ENCODE results near the gene UXT.
"Not testable (repeated sequence)": the region's sequence is repeated elsewhere in the genome, so short reads cannot be mapped to it uniquely, and the experiment has no call there.

UXT gene

GRCh38 chrX:47618923-47619485 is 40.0 kb downstream of the UXT start:
- no peak for DNase-seq

GRCh38 chrX:47614618-47615017 is 44.4 kb downstream of the UXT start:
- no peak for DNase-seq

DNA sequence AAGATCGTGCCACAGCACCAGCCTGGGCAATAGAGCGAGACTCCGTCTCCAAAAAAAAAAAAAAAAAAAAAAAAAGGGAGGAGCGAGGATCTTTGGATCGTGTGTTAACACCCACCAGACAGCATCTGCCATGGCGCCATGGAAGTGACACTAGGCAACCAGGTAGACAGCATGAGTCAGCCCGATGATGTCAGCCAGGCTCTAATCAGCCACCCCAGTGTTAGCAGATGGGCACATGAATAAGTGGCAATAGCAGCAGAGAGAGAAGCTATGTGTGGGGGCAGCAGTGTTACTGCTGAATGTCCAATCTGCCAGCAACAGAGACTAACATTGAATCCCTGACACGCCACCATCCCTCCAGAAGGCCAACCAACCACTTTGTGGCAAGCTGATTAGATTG is 45.9 kb downstream of the UXT start:
- DNase-seq: peak in 16 of 56 donors; percentile 1 to 56 (median 14)

DNA sequence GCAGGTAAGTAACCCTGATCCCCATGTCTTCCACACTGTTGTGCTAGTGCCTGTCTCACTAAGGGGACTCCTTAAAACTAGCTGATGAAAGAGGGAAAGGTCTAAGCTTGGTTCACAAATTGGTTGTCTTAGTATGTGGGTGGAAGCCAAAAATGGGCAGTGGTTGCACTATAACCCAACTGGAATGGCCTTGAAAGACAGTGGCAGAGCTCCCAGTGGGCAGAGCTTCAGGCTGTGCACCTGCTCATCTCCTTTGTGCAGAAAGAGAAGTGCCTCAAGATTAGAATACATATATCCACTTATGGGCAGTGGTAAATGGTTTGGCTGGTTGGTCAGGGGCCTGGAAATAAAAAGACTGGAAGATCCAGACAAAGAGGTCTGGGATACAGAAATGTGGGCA is 46.6 kb downstream of the UXT start:
- DNase-seq: no peak

DNA sequence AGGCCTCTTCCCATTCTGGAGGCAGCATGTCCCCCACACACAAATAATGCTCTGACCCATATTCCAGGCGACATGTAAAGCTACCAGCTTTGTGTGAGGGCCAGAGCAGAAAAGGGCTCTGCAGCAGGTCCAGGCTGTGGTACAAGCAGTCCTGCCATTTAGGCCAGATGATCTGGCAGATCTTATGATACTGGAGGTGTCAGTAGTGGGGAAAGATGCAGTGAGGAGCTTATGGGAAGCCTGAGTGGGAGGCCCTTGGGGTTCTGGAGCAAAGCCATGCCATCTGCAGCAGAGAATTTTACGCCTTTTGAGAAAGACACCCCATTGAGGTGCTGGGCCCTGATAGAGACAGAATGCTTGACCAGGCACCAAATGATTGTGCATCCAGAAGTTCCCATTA is 47.1 kb downstream of the UXT start:
- no peak for DNase-seq

- no peak for DNase-seq
Observed at GRCh38 chrX:47611489-47611888, 47.5 kb downstream of the UXT start.

DNA sequence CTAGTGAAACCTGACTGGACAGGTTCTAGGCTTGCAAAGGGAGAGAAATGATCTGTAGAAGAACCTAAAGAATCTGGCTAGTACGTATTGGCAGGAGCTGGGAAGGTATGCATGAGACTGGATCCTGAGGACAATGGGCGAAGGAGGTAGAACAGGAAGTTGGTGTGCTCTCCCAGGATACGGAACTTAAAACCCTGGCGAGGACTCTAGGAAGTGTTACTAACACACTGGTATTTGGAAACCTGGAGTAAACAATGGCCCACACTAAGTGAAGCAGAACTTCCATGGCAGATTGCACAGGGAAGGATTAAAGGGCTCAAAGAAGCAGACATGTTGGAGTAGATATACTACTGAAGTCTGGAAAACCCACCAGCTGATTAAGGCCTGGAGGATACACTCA is 48.5 kb downstream of the UXT start:
- DNase-seq: no peak

DNA sequence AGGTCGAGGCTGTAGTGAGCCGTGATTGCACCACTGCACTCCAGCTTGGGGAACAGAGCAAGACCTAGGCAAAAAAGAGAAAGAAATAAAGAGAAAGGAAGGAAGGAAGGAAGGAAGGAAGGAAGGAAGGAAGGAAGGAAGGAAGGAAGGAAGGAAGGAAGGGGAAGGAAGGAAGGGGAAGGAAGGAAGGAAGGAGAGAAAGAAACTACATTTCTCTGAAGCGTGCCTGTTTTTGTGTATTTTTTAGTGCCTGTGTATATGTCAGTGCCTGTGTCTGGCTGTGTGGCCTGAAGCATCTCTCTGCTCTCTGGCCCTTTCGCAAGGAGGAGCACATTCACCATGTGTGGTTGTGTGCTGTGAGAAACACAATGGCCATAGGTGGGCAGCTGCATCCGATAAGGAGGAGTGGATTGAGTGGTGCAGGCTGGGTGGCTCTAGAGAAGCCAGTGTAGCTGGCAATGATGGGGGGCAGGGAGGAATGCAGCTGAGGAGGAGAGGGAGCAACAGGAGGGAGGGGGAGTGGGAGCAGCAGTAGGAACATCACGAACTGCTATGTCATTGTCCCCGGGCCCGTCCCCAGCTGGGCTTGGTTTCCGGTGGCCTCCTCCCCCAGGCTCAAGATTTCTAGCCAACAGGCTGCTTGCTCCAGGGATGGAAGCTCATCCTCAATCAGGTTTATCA is 50.7 kb downstream of the UXT start:
- DNase-seq: peak in 6 of 56 donors; percentile 4 to 51 (median 10)

DNA sequence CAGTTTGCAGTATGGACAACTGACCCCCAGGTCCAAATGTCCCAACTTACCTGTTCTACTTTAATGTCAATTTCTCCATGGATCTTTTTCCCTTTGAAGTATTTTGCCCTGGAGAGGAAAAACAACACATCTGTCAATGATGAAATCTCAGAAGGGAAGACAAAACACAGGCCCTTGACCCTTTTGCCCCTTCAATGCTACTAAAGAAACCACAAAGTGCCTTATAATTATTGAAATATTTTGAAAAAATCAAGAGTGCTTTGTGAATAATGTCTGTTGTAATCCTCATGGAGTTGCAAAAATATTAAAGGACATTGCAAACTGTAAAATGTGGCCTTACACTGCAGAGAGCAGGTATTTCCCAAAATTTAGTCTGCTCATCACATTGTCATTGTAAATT is 51.9 kb downstream of the UXT start:
- no peak for DNase-seq

GRCh38 chrX:47605024-47605423 is 54.0 kb downstream of the UXT start:
- DNase-seq: no peak

DNA sequence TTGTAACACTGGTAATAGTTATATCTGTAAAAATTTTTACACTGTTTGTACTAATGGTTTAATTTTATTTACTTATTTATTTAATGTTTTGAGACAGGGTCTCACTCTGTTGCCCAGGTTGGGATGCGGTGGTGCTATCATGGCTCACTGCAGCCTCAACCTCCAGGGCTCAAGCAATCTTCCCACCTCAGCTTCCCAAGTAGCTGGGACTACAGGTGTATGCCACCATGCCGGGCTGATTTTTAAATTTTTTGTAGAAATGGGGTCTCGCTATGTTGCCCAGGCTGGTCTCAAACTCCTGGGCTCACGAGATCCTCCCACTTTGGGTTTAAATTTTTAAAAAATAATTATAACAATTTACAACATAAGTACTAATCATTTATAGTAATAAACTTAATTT is 55.9 kb downstream of the UXT start:
- not testable (repeated sequence) for DNase-seq

Data from nucleus accumbens (tissue), 56 donors.